Prostate gland (tissue), 2 donors: ENCODE results near the gene NFE2L3.

ENCODE experiments used
- POLR2A ChIP-seq: fragments of 450-650 bp; IDR thresholded peaks from one replicate; pipeline ENCODE4 v1.6.1; 2016; ENCODE audit warnings: antibody characterized with exemption, mild to moderate bottlenecking
- TF ChIP-seq, protein P1 (sequence below), 4 experiments: fragments of 200-600 bp in 2 of 4; fragments of 450-650 bp in 2 of 4; sonication (generic) in 2 of 4; IDR thresholded peaks; 1 replicate in 3 of 4; 2 replicates in 1 of 4; pipeline ENCODE4 v1.5.1; 2016 to 2019; ENCODE audit warnings: antibody characterized with exemption in 4 of 4, mild to moderate bottlenecking in 2 of 4, moderate library complexity in 2 of 4

DNA sequence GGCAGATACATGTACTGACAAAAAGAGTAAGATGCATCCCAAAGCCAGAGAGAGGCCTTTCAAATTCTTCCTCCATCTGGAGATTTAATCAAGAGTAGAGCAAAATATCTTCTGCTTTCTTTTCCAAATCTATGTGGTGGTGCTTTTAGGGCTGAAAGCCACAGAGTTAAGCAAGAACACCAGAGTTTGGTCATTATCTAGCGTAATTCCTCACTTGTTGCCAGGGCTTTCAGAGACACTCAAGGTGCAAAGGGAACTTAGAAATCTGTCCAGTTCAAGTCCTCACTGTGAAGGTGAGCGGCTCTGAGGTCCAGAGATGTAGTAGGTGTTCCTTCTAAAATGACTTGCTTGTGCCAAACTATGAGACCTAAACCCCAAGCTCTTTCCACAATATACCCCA is 10.9 kb upstream of the NFE2L3 start:
- TF ChIP-seq, protein P1, sequence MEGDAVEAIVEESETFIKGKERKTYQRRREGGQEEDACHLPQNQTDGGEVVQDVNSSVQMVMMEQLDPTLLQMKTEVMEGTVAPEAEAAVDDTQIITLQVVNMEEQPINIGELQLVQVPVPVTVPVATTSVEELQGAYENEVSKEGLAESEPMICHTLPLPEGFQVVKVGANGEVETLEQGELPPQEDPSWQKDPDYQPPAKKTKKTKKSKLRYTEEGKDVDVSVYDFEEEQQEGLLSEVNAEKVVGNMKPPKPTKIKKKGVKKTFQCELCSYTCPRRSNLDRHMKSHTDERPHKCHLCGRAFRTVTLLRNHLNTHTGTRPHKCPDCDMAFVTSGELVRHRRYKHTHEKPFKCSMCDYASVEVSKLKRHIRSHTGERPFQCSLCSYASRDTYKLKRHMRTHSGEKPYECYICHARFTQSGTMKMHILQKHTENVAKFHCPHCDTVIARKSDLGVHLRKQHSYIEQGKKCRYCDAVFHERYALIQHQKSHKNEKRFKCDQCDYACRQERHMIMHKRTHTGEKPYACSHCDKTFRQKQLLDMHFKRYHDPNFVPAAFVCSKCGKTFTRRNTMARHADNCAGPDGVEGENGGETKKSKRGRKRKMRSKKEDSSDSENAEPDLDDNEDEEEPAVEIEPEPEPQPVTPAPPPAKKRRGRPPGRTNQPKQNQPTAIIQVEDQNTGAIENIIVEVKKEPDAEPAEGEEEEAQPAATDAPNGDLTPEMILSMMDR (IDR thresholded peaks at IDR 0.05), result no peak
- no peak for TF ChIP-seq POLR2A
